Measurements from ENCODE around the gene CEBPB.

Gene CEBPB

DNA sequence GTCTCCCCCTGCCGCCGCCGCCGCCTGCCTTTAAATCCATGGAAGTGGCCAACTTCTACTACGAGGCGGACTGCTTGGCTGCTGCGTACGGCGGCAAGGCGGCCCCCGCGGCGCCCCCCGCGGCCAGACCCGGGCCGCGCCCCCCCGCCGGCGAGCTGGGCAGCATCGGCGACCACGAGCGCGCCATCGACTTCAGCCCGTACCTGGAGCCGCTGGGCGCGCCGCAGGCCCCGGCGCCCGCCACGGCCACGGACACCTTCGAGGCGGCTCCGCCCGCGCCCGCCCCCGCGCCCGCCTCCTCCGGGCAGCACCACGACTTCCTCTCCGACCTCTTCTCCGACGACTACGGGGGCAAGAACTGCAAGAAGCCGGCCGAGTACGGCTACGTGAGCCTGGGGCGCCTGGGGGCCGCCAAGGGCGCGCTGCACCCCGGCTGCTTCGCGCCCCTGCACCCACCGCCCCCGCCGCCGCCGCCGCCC is 474 bp downstream of the CEBPB start:
- peak; percentile 75 for DNase-seq (ENCODE audit: low spot score)
- TF ChIP-seq, protein P1, sequence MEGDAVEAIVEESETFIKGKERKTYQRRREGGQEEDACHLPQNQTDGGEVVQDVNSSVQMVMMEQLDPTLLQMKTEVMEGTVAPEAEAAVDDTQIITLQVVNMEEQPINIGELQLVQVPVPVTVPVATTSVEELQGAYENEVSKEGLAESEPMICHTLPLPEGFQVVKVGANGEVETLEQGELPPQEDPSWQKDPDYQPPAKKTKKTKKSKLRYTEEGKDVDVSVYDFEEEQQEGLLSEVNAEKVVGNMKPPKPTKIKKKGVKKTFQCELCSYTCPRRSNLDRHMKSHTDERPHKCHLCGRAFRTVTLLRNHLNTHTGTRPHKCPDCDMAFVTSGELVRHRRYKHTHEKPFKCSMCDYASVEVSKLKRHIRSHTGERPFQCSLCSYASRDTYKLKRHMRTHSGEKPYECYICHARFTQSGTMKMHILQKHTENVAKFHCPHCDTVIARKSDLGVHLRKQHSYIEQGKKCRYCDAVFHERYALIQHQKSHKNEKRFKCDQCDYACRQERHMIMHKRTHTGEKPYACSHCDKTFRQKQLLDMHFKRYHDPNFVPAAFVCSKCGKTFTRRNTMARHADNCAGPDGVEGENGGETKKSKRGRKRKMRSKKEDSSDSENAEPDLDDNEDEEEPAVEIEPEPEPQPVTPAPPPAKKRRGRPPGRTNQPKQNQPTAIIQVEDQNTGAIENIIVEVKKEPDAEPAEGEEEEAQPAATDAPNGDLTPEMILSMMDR (IDR thresholded peaks at IDR 0.05; ENCODE audit: extremely low read depth, missing control alignments): no peak

DNA sequence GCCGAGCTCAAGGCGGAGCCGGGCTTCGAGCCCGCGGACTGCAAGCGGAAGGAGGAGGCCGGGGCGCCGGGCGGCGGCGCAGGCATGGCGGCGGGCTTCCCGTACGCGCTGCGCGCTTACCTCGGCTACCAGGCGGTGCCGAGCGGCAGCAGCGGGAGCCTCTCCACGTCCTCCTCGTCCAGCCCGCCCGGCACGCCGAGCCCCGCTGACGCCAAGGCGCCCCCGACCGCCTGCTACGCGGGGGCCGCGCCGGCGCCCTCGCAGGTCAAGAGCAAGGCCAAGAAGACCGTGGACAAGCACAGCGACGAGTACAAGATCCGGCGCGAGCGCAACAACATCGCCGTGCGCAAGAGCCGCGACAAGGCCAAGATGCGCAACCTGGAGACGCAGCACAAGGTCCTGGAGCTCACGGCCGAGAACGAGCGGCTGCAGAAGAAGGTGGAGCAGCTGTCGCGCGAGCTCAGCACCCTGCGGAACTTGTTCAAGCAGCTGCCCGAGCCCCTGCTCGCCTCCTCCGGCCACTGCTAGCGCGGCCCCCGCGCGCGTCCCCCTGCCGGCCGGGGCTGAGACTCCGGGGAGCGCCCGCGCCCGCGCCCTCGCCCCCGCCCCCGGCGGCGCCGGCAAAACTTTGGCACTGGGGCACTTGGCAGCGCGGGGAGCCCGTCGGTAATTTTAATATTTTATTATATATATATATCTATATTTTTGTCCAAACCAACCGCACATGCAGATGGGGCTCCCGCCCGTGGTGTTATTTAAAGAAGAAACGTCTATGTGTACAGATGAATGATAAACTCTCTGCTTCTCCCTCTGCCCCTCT is 1.1 kb downstream of the CEBPB start:
- TF ChIP-seq, protein P1 (IDR thresholded peaks at IDR 0.05; ENCODE audit: extremely low read depth, missing control alignments): peak; percentile 17
- peak; percentile 81 for DNase-seq (ENCODE audit: low spot score)

DNA sequence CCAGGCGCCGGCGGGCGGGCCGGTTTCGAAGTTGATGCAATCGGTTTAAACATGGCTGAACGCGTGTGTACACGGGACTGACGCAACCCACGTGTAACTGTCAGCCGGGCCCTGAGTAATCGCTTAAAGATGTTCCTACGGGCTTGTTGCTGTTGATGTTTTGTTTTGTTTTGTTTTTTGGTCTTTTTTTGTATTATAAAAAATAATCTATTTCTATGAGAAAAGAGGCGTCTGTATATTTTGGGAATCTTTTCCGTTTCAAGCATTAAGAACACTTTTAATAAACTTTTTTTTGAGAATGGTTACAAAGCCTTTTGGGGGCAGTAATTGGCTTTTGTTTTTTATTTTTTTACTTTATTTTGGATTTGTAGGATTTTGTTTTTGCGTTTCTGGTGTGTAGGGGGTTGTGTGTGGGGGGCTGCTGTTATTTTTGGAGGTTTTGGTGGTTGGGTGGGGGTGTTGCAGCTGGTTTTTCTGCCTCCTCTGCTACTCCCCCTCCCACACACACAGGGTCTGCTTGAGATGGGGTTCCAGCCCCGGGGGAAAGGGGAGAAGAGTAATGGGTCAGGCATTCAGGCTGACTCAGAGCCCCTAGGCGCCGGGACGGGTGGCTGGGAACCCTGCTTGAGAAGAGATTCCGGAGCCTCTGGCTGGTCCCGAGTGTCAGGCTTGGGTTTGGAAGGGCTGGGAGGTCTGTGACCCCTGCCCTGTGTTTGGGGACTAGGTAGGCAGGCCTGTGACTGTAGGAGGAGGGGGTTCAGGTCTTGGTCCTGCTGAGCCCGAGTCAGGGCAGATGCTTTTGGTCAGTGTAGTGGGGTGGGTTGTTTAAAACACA is 2.0 kb downstream of the CEBPB start:
- DNase-seq (ENCODE audit: low spot score): peak; percentile 86

DNA sequence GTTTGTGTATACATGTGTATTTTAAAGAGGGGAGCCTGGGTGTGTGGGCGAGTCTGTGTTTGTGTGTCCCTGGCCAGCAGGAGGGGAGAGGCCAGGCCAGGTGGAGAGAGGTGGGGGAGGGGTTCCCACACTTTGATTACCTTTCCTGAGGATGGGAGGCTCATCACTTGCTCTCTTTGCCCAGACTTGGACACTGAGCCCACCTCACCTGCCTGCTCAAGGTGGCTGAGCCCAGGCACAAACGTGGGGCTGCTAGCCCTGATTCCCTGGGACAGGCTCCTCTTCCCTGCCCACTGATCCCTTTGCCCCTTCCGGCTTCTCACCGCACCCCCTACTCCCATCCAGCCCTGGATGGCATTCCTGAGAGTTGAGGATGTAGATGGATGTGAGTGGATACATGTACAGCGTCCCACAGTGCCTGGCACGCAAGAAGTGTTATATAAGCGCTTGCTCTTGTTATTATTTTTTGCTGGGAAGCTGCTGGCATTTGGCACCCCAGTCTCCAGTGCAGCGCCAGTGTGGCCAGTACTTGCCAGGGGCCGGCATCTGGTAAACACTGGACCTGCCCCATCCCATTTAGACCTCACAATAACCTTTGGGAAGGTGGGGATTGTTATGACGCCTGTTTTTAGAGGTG is 2.7 kb downstream of the CEBPB start:
- DNase-seq (ENCODE audit: low spot score): no peak
- TF ChIP-seq, protein P1 (IDR thresholded peaks at IDR 0.05; ENCODE audit: extremely low read depth, missing control alignments): no peak

More for the DNA sequence above, 2.0 kb downstream of the CEBPB start:
- TF ChIP-seq, protein P1 (IDR thresholded peaks at IDR 0.05; ENCODE audit: extremely low read depth, missing control alignments): no peak

DNA sequence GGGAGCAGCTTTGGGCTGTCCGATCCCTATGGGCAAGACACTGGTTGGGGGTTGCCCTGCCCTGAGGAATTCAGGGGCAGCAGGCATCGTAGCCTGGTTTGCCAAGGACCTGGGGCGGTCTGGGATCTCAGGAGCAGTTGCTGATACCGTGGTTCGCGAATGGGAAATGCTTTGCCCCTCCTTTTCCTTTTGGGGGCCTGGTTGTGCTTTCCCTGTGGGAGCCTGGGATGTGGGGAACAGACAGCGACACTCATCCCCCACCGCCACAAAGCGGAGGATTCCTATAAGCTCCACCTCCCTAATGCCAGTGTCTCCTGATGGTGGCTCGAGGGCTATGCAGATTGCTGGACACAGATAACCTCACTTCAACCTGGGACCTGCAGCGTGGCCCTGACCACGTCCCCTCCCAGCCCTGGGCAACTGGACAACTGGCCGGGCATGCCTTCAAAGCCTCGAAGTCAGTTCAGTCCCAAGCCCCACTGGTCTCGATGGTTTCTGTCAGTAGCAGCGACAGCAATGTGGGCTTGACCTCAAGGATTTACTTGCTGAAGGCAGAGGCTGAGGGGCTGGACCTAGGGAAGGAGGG is 3.3 kb downstream of the CEBPB start:
- no peak for DNase-seq (ENCODE audit: low spot score)

DNA sequence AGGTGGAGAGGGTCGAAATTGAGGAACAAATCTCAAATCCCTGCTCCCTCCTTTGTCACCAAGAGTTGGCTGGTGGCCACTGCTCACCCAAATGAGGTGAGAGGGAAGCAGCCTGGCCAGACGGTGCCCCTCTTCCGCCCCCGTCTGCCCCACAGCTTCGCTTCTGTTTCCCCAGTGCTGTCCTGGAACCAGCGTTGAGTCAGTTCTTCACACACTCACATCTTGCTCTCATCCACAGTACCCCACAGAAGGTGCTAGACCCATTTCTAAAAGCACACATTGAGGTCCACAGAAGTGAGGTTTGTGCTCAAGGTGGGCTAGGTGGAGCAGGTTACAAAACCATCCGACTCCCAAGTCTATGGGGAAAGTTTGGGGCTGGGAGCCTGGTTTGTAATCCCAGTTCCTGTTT is 3.8 kb downstream of the CEBPB start:
- TF ChIP-seq, protein P1 (IDR thresholded peaks at IDR 0.05; ENCODE audit: extremely low read depth, missing control alignments): no peak
- no peak for DNase-seq (ENCODE audit: low spot score)

More for the DNA sequence above, 3.3 kb downstream of the CEBPB start:
- TF ChIP-seq, protein P1 (IDR thresholded peaks at IDR 0.05; ENCODE audit: extremely low read depth, missing control alignments): no peak
